Left ventricle myocardium superior (tissue), 1 donor: Measurements from ENCODE around the gene AIM2. TPM values are rescaled to one million over a fixed set of nuclear protein-coding genes. Genes with fewer than 3 reads are reported as not detected.
A peak's percentile ranks its signal among the peaks of the same experiment; 100 is the strongest.
"Not testable (repeated sequence)": the region's sequence is repeated elsewhere in the genome, so short reads cannot be mapped to it uniquely, and the experiment has no call there.

ENCODE experiments used
- ATAC-seq: fragments of 200-7000 bp; cut with Tn5 transposase; one replicate; pipeline ENCODE4 v1.9.1; 2020; ENCODE audit warnings: mild to moderate bottlenecking, moderate library complexity
- DNase-seq: peaks from one replicate; pipeline ENCODE4 v3.0.0-alpha.2; 2020
- intact Hi-C: fragments of 100-400 bp; cut with micrococcal nuclease; formaldehyde crosslinking; loops from one replicate; pipeline ENCODE4 v1.11.0; 2022
- total RNA-seq: library from RNA; stranded (reverse); fragmentation: NEBNext Ultra II Directional; extraction: Animal tissue kit (Norgen Biotek cat#: 25700); gene quantifications from one replicate; pipeline ENCODE4 v1.2.1, GENCODE V29; 2021
- donor health status: DM: no; HTN: yes; CAD: no; lungs with severe emphysema.

The AIM2 gene
- total RNA-seq, 1 donor from 2014 or later, result 0.57 TPM

DNA sequence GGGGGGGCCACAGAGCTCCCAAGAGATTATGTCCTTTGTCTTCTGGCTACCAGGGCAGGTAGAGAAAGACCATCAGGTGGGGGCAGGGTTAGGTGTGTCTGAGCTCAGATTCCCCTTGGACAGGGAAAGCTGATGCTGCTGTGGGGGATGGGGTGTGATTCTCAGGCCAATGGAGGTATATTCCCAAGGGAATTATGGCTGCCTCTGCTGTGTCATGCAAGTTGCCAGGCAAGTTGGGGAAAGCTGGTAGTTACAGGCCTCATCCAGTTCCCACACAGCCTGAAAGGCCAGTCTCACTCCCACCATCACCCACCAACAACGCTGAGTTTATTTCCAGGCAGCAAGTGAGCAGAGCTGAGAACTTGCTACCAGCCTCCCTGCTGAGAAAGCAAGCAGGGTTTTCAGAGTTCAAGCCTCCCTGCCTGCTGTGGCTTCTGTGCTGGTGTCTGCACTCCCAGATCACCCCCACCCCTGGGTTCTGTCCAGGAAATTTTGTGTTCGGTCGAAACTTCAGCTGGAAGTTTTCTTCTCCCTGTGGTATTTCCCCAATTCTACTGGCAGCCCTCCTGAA is 45.6 kb downstream of the AIM2 start:
- intact Hi-C loops, result no loop called here
- no peak for ATAC-seq
- DNase-seq, result no peak

DNA sequence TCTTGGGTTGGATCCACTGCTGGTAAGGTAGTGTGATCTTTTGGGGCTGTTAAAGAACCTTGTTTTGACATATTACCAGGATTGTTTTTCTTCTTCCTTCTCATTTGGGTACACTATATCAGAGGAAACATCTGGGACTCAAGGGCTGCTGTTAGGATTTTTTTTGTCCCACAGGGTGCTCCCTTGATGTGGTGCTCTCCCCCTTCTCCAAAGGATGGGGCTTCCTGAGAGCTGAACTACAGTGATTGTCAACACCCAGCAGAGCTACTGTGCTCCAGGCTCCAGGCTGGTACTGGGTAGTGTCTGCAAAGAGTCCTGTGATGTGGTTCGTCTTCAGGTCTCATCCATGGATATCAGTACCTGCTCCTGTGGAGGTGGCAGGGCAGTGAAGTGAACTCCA is 46.3 kb downstream of the AIM2 start:
- ATAC-seq (no peak), DNase-seq (no peak)
- intact Hi-C loops, result no loop called here

DNA sequence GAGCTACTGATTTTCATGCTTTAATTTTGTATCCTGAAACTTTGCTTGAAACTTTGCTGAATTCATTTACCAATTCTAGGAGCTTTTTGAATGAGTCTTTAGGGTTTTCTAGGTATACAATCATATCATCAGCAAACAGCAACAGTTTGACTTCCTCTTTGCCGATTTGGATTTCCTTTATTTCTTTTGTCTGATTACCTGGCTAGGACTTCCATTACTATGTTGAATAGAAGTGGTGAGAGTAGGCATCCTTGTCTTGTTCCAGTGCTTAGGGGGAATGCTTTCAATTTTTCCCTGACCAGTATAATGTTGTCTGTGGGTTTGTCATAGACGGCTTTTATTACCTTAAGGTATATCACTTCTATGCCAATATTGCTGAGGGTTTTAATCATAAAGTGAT is 49.7 kb downstream of the AIM2 start:
- intact Hi-C loops, DNase-seq, ATAC-seq: not testable (repeated sequence)

DNA sequence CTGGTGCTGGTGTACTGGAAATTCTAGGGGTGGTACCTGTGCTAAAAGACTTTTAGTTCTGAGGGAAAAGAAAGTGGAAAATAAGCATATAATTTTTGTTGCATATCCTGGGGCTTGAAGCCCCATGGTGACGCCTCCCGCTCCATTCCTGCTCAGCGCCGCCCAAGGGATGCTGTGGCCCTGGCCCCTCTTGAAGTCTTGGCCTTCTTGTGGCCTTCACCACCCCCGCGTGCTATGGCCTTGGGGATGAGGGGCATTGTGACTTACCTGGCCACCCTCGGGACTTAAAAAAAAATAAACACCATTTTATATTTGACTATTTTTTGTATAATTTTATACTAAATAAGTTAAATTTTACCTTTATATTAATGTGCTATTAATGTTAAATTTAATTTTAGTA is 51.5 kb downstream of the AIM2 start:
- intact Hi-C loops, result no loop called here
- ATAC-seq (no peak), DNase-seq (no peak)

DNA sequence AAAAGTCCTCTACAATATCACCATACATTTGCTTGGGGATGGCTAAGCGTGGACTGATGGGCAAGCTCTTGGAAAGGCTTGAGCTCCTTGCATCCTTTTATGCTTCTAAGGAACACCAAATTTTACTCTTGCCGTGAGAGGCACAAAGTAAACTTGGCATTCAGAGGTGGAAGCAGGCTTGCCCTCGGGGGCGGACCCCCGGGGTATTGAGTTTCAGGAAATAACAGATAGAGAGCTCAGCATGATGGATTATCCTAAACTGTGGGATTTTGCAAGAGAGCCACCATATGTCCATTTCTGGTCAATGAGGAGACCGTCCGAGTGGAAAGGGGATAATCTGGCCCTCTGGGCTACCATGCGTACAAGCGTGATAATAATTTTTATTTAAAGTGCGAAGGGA is 52.8 kb downstream of the AIM2 start:
- intact Hi-C loops, result no loop called here
- no peak for ATAC-seq
- DNase-seq, result no peak

DNA sequence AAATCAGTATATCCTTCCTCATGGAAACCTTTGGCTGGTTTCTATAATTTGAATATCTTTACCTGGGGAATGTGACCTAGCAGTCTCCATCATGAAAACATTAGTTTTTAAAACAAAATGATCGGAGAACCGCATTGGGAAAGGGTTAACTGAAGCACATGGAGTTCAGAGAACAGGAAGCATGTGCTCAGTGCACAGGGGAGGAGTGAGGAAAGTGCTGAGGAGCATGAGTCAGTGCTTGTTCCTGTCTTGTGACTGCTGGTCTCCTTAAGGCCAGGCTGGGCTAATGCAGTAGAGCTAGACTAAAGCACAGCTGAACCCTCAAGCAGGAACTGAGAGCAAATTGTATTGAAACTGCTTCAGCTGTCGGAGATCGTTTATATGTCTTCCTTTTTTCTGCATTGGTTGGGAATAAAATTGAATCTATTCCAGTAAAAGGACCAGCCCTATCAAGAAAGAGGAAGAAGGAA is 61.1 kb downstream of the AIM2 start:
- intact Hi-C loops, result no loop called here
- ATAC-seq (peak; percentile 95), DNase-seq (peak; percentile 31)

DNA sequence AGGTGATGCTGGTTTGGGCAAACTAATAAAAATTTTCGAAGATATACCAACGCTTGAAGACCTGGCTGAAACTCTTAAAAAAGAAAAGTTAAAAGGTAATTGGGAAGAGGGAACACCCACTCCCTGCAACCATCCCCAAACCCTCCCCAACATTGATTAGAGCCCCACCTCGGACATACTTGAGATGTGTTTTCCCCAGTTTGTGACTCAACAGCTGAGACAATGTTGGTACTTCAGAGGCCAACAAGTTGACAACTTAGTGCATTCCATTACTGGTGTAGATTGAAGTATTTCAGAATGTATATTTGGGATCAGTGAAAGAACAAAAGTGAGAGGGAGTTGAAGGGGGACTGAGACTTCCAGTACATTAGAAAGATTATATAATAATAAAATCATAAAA is 61.7 kb downstream of the AIM2 start:
- ATAC-seq (no peak), DNase-seq (no peak)
- intact Hi-C loops, result no loop called here

DNA sequence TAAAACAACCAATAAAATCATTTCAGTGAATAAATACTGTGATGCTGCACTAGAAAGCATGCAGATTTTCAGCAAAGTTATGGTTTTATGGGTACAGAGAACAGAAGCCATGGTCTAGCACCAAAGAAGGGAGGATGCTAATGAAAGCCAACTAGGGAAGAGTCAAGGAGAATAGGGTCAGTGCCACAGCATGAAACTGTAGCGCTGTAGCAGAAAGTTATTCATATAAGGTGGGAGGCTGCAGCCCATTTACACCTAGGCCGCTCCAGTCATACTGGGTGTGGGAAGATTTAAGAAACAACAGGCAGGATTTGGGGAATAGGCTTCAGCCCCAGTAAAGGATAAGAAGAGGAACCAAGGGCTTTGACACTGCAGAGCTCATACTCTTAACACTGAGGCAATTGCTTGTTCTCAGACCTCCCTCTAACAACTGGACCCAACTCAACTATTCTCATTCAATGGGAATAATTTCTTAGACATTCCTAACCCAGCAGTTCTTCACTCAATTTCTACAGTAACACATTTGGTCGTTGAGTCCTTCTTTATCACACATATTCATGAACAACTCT is 62.5 kb downstream of the AIM2 start:
- intact Hi-C loops, result no loop called here
- ATAC-seq (no peak), DNase-seq (no peak)

DNA sequence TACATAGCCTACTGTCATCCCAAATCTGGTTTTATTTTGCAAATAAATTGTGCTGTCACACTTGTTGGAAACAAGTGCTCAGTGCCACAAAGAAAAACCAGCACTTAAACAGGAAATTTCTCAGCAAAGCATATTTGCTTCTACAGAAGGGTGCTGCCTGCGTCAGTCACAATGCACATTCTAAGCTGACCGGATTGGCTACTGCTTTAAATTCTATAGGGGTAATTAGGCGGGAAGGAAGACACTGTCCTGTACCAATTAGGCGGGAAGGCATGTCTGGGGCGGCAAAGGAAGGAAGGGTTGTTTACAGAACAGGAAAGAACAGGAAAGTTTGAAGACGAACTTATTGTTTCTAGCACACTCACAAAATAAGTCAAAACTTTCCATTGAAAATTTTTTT is 64.1 kb downstream of the AIM2 start:
- ATAC-seq (peak; percentile 10), DNase-seq (no peak)
- intact Hi-C loops, result no loop called here

Other genes starting within 250 kb of the AIM2 start
- 4.9 TPM for gene MNDA, start 245.4 kb downstream of the AIM2 start, total RNA-seq
- gene PYHIN1, start 145.2 kb downstream of the AIM2 start, total RNA-seq, result not detected
- 24.2 TPM for gene IFI16, start 66.9 kb downstream of the AIM2 start, total RNA-seq
- gene CADM3, start 94.8 kb upstream of the AIM2 start, total RNA-seq, result 4.8 TPM
- 15.9 TPM for gene ACKR1, start 128.1 kb upstream of the AIM2 start, total RNA-seq
- gene FCER1A, start 225.6 kb upstream of the AIM2 start, total RNA-seq, result 2.0 TPM